ENCODE results near the gene TCF7L1.

The TCF7L1 gene

GRCh38 chr2:85181844-85182456, 48.8 kb downstream of the TCF7L1 start:
- Histone ChIP-seq H4K20me1 (ENCODE audit: insufficient read depth, low read length) (no peaks in the 10 kb centered on the region), H2AFZ (ENCODE audit: low read length) (no peak overlapping the region), H3K36me3 (ENCODE audit: insufficient read depth, low read length) (no peaks in the 10 kb centered on the region), H3K9me2 (ENCODE audit: low read depth, low read length) (no peaks in the 10 kb centered on the region), H3K27ac (ENCODE audit: low read depth, low read length, poor library complexity, severe bottlenecking) (no peak overlapping the region), H3K4me2 (ENCODE audit: low read length) (no peak overlapping the region), H3K4me1 (ENCODE audit: insufficient read depth, low read length, severe bottlenecking) (no peaks in the 10 kb centered on the region), H3K4me3 (ENCODE audit: low read depth, low read length, poor library complexity, severe bottlenecking) (no peak overlapping the region), H3K79me2 (ENCODE audit: insufficient read depth, low read length) (no peaks in the 10 kb centered on the region), H3K9ac (ENCODE audit: low read length) (no peak overlapping the region), H3K9me3 (ENCODE audit: low read length) (no peaks in the 10 kb centered on the region), H3K27me3 (ENCODE audit: insufficient read depth, low read length) (no peaks in the 10 kb centered on the region), H3F3A (ENCODE audit: insufficient read depth, low read length) (no peaks in the 10 kb centered on the region)
- TF ChIP-seq EZH2 (IDR thresholded peaks at IDR 0.05; ENCODE audit: borderline replicate concordance, low read length): no peak
- no peak for TF ChIP-seq CTCF (IDR thresholded peaks at IDR 0.05; ENCODE audit: low read length)

- H3K36me3 ChIP-seq (ENCODE audit: insufficient read depth, low read length): no peaks in the 10 kb centered on the region
- H3F3A ChIP-seq (ENCODE audit: insufficient read depth, low read length): no peaks in the 10 kb centered on the region
- no peak overlapping the region for H3K27ac ChIP-seq (ENCODE audit: low read depth, low read length, poor library complexity, severe bottlenecking)
- TF ChIP-seq EZH2 (IDR thresholded peaks at IDR 0.05; ENCODE audit: borderline replicate concordance, low read length) (no peak), CTCF (IDR thresholded peaks at IDR 0.05; ENCODE audit: low read length) (no peak)
- H3K4me2 ChIP-seq (ENCODE audit: low read length): no peak overlapping the region
- no peaks in the 10 kb centered on the region for H3K9me3 ChIP-seq (ENCODE audit: low read length)
- H3K9me2 ChIP-seq (ENCODE audit: low read depth, low read length): no peaks in the 10 kb centered on the region
- no peaks in the 10 kb centered on the region for H4K20me1 ChIP-seq (ENCODE audit: insufficient read depth, low read length)
- no peaks in the 10 kb centered on the region for H3K27me3 ChIP-seq (ENCODE audit: insufficient read depth, low read length)
- no peak overlapping the region for H3K4me3 ChIP-seq (ENCODE audit: low read depth, low read length, poor library complexity, severe bottlenecking)
- H3K9ac ChIP-seq (ENCODE audit: low read length): no peak overlapping the region
- no peak overlapping the region for H2AFZ ChIP-seq (ENCODE audit: low read length)
- no peaks in the 10 kb centered on the region for H3K79me2 ChIP-seq (ENCODE audit: insufficient read depth, low read length)
- no peaks in the 10 kb centered on the region for H3K4me1 ChIP-seq (ENCODE audit: insufficient read depth, low read length, severe bottlenecking)
Measured at GRCh38 chr2:85183076-85183475, 49.9 kb downstream of the TCF7L1 start.

GRCh38 chr2:85183479-85183878, 50.3 kb downstream of the TCF7L1 start:
- Histone ChIP-seq H3K9me2 (ENCODE audit: low read depth, low read length) (no peaks in the 10 kb centered on the region), H3F3A (ENCODE audit: insufficient read depth, low read length) (no peaks in the 10 kb centered on the region), H2AFZ (ENCODE audit: low read length) (no peak overlapping the region), H3K36me3 (ENCODE audit: insufficient read depth, low read length) (no peaks in the 10 kb centered on the region), H3K27ac (ENCODE audit: low read depth, low read length, poor library complexity, severe bottlenecking) (no peak overlapping the region), H4K20me1 (ENCODE audit: insufficient read depth, low read length) (no peaks in the 10 kb centered on the region), H3K9ac (ENCODE audit: low read length) (no peak overlapping the region), H3K9me3 (ENCODE audit: low read length) (no peaks in the 10 kb centered on the region), H3K79me2 (ENCODE audit: insufficient read depth, low read length) (no peaks in the 10 kb centered on the region), H3K4me3 (ENCODE audit: low read depth, low read length, poor library complexity, severe bottlenecking) (no peak overlapping the region), H3K4me2 (ENCODE audit: low read length) (no peak overlapping the region), H3K27me3 (ENCODE audit: insufficient read depth, low read length) (no peaks in the 10 kb centered on the region), H3K4me1 (ENCODE audit: insufficient read depth, low read length, severe bottlenecking) (no peaks in the 10 kb centered on the region)
- TF ChIP-seq EZH2 (IDR thresholded peaks at IDR 0.05; ENCODE audit: borderline replicate concordance, low read length): no peak
- no peak for TF ChIP-seq CTCF (IDR thresholded peaks at IDR 0.05; ENCODE audit: low read length)

Data from OCI-LY1 (cell line).